H1 (cell line): ENCODE data around the gene H6PD. TPM values are rescaled to one million over a fixed set of nuclear protein-coding genes. Genes with fewer than 3 reads are reported as not detected.

ENCODE experiments used
- CHD7 ChIP-seq: fragments of 300-600 bp; sonication (generic); IDR thresholded peaks from 2 replicates; pipeline ENCODE4 v1.7.1; 2012; ENCODE audit warnings: low read length, moderate library complexity, mild to moderate bottlenecking, inconsistent platforms; ENCODE audit not compliant: insufficient replicate concordance
- SIN3A ChIP-seq, 2 experiments: IDR thresholded peaks in 1 of 2; conservative IDR thresholded peaks in 1 of 2; 2 replicates each; pipeline ENCODE4 v1.6.1; 2011 to 2012; ENCODE audit warnings: low read length in 2 of 2, improper control_type of control experiment in 1 of 2, low read depth in 1 of 2, mild to moderate bottlenecking in 1 of 2
- polyA plus RNA-seq, 7 experiments: library from polyadenylated mRNA; depleted of rRNA in 3 of 7; stranded (reverse) in 5 of 7; unstranded in 2 of 7; fragments of >200 nt in 5 of 7; fragments of 200-250 nt in 2 of 7; gene quantifications; 1 replicate in 5 of 7; 2 replicates in 1 of 7; 4 replicates in 1 of 7; pipeline versions ENCODE4 v1.2.1 to v1.2.3, GENCODE V29; 2011 to 2013; ENCODE audit warnings: missing spikeins in 2 of 7, mixed read lengths in 2 of 7
- total RNA-seq: library from RNA; stranded (reverse); fragmentation: NEBNext Ultra II Directional; extraction: Animal tissue kit (Norgen Biotek cat#: 25700); gene quantifications from 2 replicates; pipeline ENCODE4 v1.2.1, GENCODE V29; 2021

The H6PD gene
- total and polyA plus RNA-seq, 2 of the 8 experiments (the other 6 are each of a cell fraction or from before 2014, with no cell fraction given), result 3.6 to 3.8 TPM

- no peak for TF ChIP-seq CHD7
- TF ChIP-seq SIN3A (conservative IDR thresholded peaks at IDR 0.05 in 1 of 2, IDR thresholded peaks at IDR 0.05 in 1 of 2; ENCODE audit: low read depth in 1 of 2, low read length in 2 of 2), result no peak
Measured at GRCh38 chr1:9245661-9246060, 11.1 kb downstream of the H6PD start (continued).
